HEK293 (cell line): ENCODE results near the gene INS.
A peak's percentile ranks its signal among the peaks of the same experiment; 100 is the strongest.
"Not testable (repeated sequence)": the region's sequence is repeated elsewhere in the genome, so short reads cannot be mapped to it uniquely, and the experiment has no call there.

Source experiments
- CTCF ChIA-PET: fragments of 350-600 bp; formaldehyde crosslinking; extraction: SDS; loops from one replicate; lab custom pipeline; 2021; ENCODE audit warnings: antibody characterized with exemption; lab: Yijun Ruan, JAX
- POLR2A ChIA-PET: fragments of 300-600 bp; formaldehyde crosslinking; extraction: SDS; loops from one replicate; lab custom pipeline; 2020; ENCODE audit warnings: antibody characterized with exemption, inconsistent platforms; lab: Yijun Ruan, JAX
- H3K27ac ChIP-seq: fragments of 200-500 bp; sonication (Bioruptor generic); 2 replicates; pipeline ENCODE4 v1.5.1; 2014; ENCODE audit warnings: low read depth, low read length, control low read depth, inconsistent platforms; ENCODE audit errors: extremely low read depth
- H3K36me3 ChIP-seq, 2 experiments: fragments of 200-500 bp in 1 of 2; sonication (Bioruptor generic) in 1 of 2; 1 replicate in 1 of 2; 2 replicates in 1 of 2; pipeline ENCODE4 v1.5.1; 2014 to 2017; ENCODE audit warnings: inconsistent platforms in 2 of 2, low read length in 2 of 2; ENCODE audit not compliant: control insufficient read depth in 2 of 2, insufficient read depth in 1 of 2
- H3K4me1 ChIP-seq: fragments of 200-500 bp; sonication (Bioruptor generic); 2 replicates; pipeline ENCODE4 v1.5.1; 2014; ENCODE audit warnings: mild to moderate bottlenecking, low read length, inconsistent platforms; ENCODE audit not compliant: control insufficient read depth, insufficient read depth
- H3K4me3 ChIP-seq: 2 replicates; pipeline ENCODE4 v1.5.1; 2011; ENCODE audit warnings: low read depth, mild to moderate bottlenecking, control low read depth, low read length, moderate library complexity
- H3K9me3 ChIP-seq: fragments of 200-500 bp; sonication (Bioruptor generic); 2 replicates; pipeline ENCODE4 v1.5.1; 2014; ENCODE audit warnings: low read depth, low read length, inconsistent platforms; ENCODE audit not compliant: control insufficient read depth, insufficient read depth
- HIC1 ChIP-seq: fragments of 450-650 bp; formaldehyde crosslinking; IDR thresholded peaks from 2 replicates; pipeline ENCODE4 v1.5.1; 2016; ENCODE audit warnings: missing biosample characterization, missing genetic modification characterization
- HOXC10 ChIP-seq: sonication (generic); formaldehyde crosslinking; IDR thresholded peaks from 2 replicates; pipeline ENCODE4 v1.8.1; 2023; ENCODE audit warnings: mild to moderate bottlenecking, missing genetic modification reagents
- KLF1 ChIP-seq: fragments of 450-650 bp; formaldehyde crosslinking; IDR thresholded peaks from 2 replicates; pipeline ENCODE4 v1.5.1; 2016; ENCODE audit warnings: missing biosample characterization, missing genetic modification characterization
- PBX3 ChIP-seq: sonication (generic); formaldehyde crosslinking; IDR thresholded peaks from 2 replicates; pipeline ENCODE4 v1.8.1; 2022; ENCODE audit warnings: mild to moderate bottlenecking, moderate library complexity, missing genetic modification reagents
- ZBTB26 ChIP-seq: fragments of 450-650 bp; formaldehyde crosslinking; optimal IDR thresholded peaks from 2 replicates; pipeline ENCODE3; 2016; ENCODE audit warnings: missing biosample characterization, mild to moderate bottlenecking, missing genetic modification characterization
- ZFHX2 ChIP-seq: fragments of 450-650 bp; formaldehyde crosslinking; conservative IDR thresholded peaks from 2 replicates; pipeline ENCODE4 v1.5.1; 2016; ENCODE audit warnings: missing biosample characterization, missing genetic modification characterization
- ZNF184 ChIP-seq: fragments of 450-650 bp; IDR thresholded peaks from 2 replicates; pipeline ENCODE4 v1.5.1; 2018; ENCODE audit warnings: missing biosample characterization, mild to moderate bottlenecking, missing genetic modification characterization
- ZNF48 ChIP-seq: fragments of 450-650 bp; formaldehyde crosslinking; IDR thresholded peaks from 2 replicates; pipeline ENCODE4 v1.5.1; 2016; ENCODE audit warnings: missing biosample characterization, missing genetic modification characterization
- ZNF645 ChIP-seq: fragments of 450-650 bp; formaldehyde crosslinking; IDR thresholded peaks from 2 replicates; pipeline ENCODE4; 2016; ENCODE audit warnings: missing biosample characterization, missing genetic modification characterization
- ZNF692 ChIP-seq: fragments of 450-650 bp; formaldehyde crosslinking; IDR thresholded peaks from 2 replicates; pipeline ENCODE4 v1.5.1; 2016; ENCODE audit warnings: missing biosample characterization, missing genetic modification characterization
- ZNF747 ChIP-seq: fragments of 450-650 bp; formaldehyde crosslinking; IDR thresholded peaks from 2 replicates; pipeline ENCODE4 v1.5.1; 2016; ENCODE audit warnings: missing biosample characterization, missing genetic modification characterization

Gene INS

GRCh38 chr11:2194877-2195755 is 34.1 kb upstream of the INS start (continued):
- TF ChIP-seq ZNF184 (tag by site-specific recombination) (no peak), ZNF692 (tag by site-specific recombination) (no peak), ZBTB26 (no peak), ZNF645 (tag by site-specific recombination) (no peak), HIC1 (tag by site-specific recombination) (no peak), HOXC10 (CRISPR knock-in tag) (no peak)

GRCh38 chr11:2193888-2194595 is 33.0 kb upstream of the INS start:
- CTCF ChIA-PET, result interaction anchor here (0.5 to 2.7 kb wide), 15 partner anchors 8 to 704 kb away, joined by 3 to 22 read pairs (median 5); partner anchors contain the start of gene TH
- H3K27ac ChIP-seq, H3K9me3 ChIP-seq, H3K4me3 ChIP-seq, H3K36me3 ChIP-seq, H3K4me1 ChIP-seq, POLR2A ChIA-PET: not testable (repeated sequence)

- CTCF ChIA-PET, result interaction anchor here (0.6 to 2.7 kb wide), 7 partner anchors 27 to 720 kb away, joined by 3 to 12 read pairs (median 6); no protein-coding TSS in a partner anchor
- H3K36me3 ChIP-seq, result no peaks in the 10 kb centered on the region
- no peaks in the 10 kb centered on the region for H3K4me1 ChIP-seq
- H3K9me3 ChIP-seq, result no peaks in the 10 kb centered on the region
- POLR2A ChIA-PET, result no interaction called here
- no peak overlapping the region for H3K27ac ChIP-seq
- H3K4me3 ChIP-seq, result no peak overlapping the region
- TF ChIP-seq ZNF747 (no peak), KLF1 (tag by site-specific recombination) (peak; percentile 84), ZFHX2 (tag by site-specific recombination) (no peak), PBX3 (CRISPR knock-in tag) (no peak), ZNF48 (tag by site-specific recombination) (no peak)
Measured at GRCh38 chr11:2193099-2193887, 32.3 kb upstream of the INS start.
